ENCODE measurements around the gene CELF1. TPM values are rescaled to one million over a fixed set of nuclear protein-coding genes. Genes with fewer than 3 reads are reported as not detected.
A peak's percentile ranks its signal among the peaks of the same experiment; 100 is the strongest.
"Not testable (repeated sequence)": the region's sequence is repeated elsewhere in the genome, so short reads cannot be mapped to it uniquely, and the experiment has no call there.

Gene CELF1
- total RNA-seq, 2 experiments from 2014 or later: 104 to 111 TPM

GRCh38 chr11:47534704-47535251 lies 18.2 kb downstream of the CELF1 start:
- peaks cover 18% of the 10 kb centered on the region for H3K4me1 Mint-ChIP-seq (ENCODE audit: low read depth)
- no peak overlapping the region for H3K27ac Mint-ChIP-seq

GRCh38 chr11:47533690-47534151 lies 19.2 kb downstream of the CELF1 start:
- H3K36me3 Mint-ChIP-seq (ENCODE audit: low read depth): peaks cover 17% of the 10 kb centered on the region
- peaks cover 10% of the 10 kb centered on the region for H3K4me1 Mint-ChIP-seq (ENCODE audit: low read depth)
- H3K9me3 Mint-ChIP-seq (ENCODE audit: insufficient read depth): no peaks in the 10 kb centered on the region
- H3K27me3 Mint-ChIP-seq (ENCODE audit: low read depth): no peaks in the 10 kb centered on the region
- no peak overlapping the region for H3K27ac Mint-ChIP-seq
- ATAC-seq: no peak
- no peak overlapping the region for H3K4me3 Mint-ChIP-seq
- no peak for DNase-seq
- CTCF ChIA-PET: interaction anchor here (2.2 kb wide), 1 partner anchor 17 kb away, joined by 7 read pairs; no protein-coding TSS in a partner anchor
- POLR2A ChIA-PET: interaction anchor here (0.9 to 1.1 kb wide), 2 partner anchors 8 to 18 kb away, joined by 3 read pairs; no protein-coding TSS in a partner anchor

More at GRCh38 chr11:47534704-47535251, 18.2 kb downstream of the CELF1 start:
- no peak for DNase-seq
- ATAC-seq: no peak
- H3K36me3 Mint-ChIP-seq (ENCODE audit: low read depth): peaks cover 25% of the 10 kb centered on the region
- no peaks in the 10 kb centered on the region for H3K27me3 Mint-ChIP-seq (ENCODE audit: low read depth)
- no peaks in the 10 kb centered on the region for H3K9me3 Mint-ChIP-seq (ENCODE audit: insufficient read depth)
- ChIA-PET POLR2A (interaction anchor here (0.6 to 1.1 kb wide), 2 partner anchors 9 to 238 kb away, joined by 3 to 4 read pairs; no protein-coding TSS in a partner anchor), CTCF (interaction anchor here (1.0 to 2.2 kb wide), 2 partner anchors 10 to 16 kb away, joined by 4 to 7 read pairs; no protein-coding TSS in a partner anchor)
- no peak overlapping the region for H3K4me3 Mint-ChIP-seq

GRCh38 chr11:47532597-47533213 lies 20.2 kb downstream of the CELF1 start:
- H3K27ac Mint-ChIP-seq: no peak overlapping the region
- ChIA-PET POLR2A (interaction anchor here (0.6 kb wide), 1 partner anchor 61 kb away, joined by 3 read pairs; no protein-coding TSS in a partner anchor), CTCF (interaction anchor here (0.6 to 2.2 kb wide), 3 partner anchors 18 to 159 kb away, joined by 3 to 7 read pairs (median 4); no protein-coding TSS in a partner anchor)
- DNase-seq (no peak), ATAC-seq (peak; percentile 58)
- H3K4me3 Mint-ChIP-seq: no peak overlapping the region
- no peaks in the 10 kb centered on the region for H3K27me3 Mint-ChIP-seq (ENCODE audit: low read depth)
- peaks cover 8% of the 10 kb centered on the region for H3K4me1 Mint-ChIP-seq (ENCODE audit: low read depth)
- no peaks in the 10 kb centered on the region for H3K9me3 Mint-ChIP-seq (ENCODE audit: insufficient read depth)
- peaks cover 14% of the 10 kb centered on the region for H3K36me3 Mint-ChIP-seq (ENCODE audit: low read depth)

DNA sequence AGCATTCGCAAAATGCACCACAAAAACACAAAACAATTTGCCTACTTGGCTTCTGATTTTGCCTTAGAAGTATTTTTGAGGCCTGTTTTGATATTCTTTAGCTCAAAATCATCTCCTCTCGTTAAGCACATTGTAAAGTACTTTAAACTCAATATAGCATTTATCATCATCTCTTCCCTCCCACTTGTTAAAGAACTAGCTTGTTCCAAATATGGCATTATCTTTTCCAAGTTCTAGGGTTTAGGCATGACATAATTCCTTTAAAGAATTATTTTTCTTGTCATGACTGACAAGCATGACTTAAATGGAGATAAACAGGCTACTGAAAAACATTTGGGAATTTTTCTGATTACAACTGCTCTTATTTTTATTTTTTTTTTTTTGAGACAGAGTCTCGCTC lies 21.3 kb downstream of the CELF1 start:
- ChIA-PET CTCF (interaction anchor here (1.0 to 1.3 kb wide), 3 partner anchors 19 to 158 kb away, joined by 3 to 4 read pairs (median 4); no protein-coding TSS in a partner anchor), POLR2A (no interaction called here)
- peaks cover 12% of the 10 kb centered on the region for H3K36me3 Mint-ChIP-seq (ENCODE audit: low read depth)
- no peak overlapping the region for H3K27ac Mint-ChIP-seq
- ATAC-seq: no peak
- H3K4me3 Mint-ChIP-seq: no peak overlapping the region
- no peak for DNase-seq
- peaks cover 8% of the 10 kb centered on the region for H3K4me1 Mint-ChIP-seq (ENCODE audit: low read depth)
- H3K27me3 Mint-ChIP-seq (ENCODE audit: low read depth): no peaks in the 10 kb centered on the region
- H3K9me3 Mint-ChIP-seq (ENCODE audit: insufficient read depth): no peaks in the 10 kb centered on the region

DNA sequence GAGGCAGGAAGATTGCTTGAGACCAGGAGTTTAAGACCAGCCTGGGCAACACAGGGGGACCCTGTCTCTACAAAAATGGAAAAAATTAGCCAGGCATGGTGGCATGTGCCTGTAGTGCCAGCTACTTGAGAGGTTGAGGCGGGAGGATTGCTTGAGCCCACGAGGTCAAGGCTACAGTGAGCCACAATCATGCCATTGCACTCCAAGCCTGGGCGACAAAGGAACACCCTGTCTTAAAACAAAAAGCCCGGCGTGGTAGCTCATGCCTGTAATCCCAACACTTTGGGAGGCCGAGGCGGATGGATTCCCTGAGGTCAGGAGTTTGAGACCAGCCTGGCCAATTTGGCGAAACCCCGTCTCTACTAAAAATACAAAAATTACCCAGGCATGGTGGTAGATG lies 22.2 kb downstream of the CELF1 start:
- H3K4me3 Mint-ChIP-seq; H3K27me3 Mint-ChIP-seq (ENCODE audit: low read depth); H3K9me3 Mint-ChIP-seq (ENCODE audit: insufficient read depth); H3K36me3 Mint-ChIP-seq (ENCODE audit: low read depth); ATAC-seq; DNase-seq; POLR2A ChIA-PET; H3K27ac Mint-ChIP-seq: not testable (repeated sequence)
- H3K4me1 Mint-ChIP-seq (ENCODE audit: low read depth): peaks cover 14% of the 10 kb centered on the region
- CTCF ChIA-PET: interaction anchor here (1.0 to 1.5 kb wide), 2 partner anchors 15 to 20 kb away, joined by 3 to 4 read pairs; no protein-coding TSS in a partner anchor

- ChIA-PET CTCF (interaction anchor here (1.5 kb wide), 1 partner anchor 14 kb away, joined by 3 read pairs; no protein-coding TSS in a partner anchor), POLR2A (no interaction called here)
- H3K36me3 Mint-ChIP-seq (ENCODE audit: low read depth): peaks cover 12% of the 10 kb centered on the region
- ATAC-seq: no peak
- H3K27me3 Mint-ChIP-seq (ENCODE audit: low read depth): no peaks in the 10 kb centered on the region
- DNase-seq: no peak
- no peak overlapping the region for H3K27ac Mint-ChIP-seq
- no peaks in the 10 kb centered on the region for H3K9me3 Mint-ChIP-seq (ENCODE audit: insufficient read depth)
- no peak overlapping the region for H3K4me3 Mint-ChIP-seq
- H3K4me1 Mint-ChIP-seq (ENCODE audit: low read depth): peaks cover 20% of the 10 kb centered on the region
These were observed 23.0 kb downstream of the CELF1 start for GRCh38 chr11:47529951-47530350.

- ATAC-seq (no peak), DNase-seq (no peak)
- H3K27me3 Mint-ChIP-seq (ENCODE audit: low read depth): no peaks in the 10 kb centered on the region
- ChIA-PET CTCF (no interaction called here), POLR2A (interaction anchor here (0.6 kb wide), 1 partner anchor 53 kb away, joined by 3 read pairs; no protein-coding TSS in a partner anchor)
- H3K4me3 Mint-ChIP-seq: no peak overlapping the region
- no peak overlapping the region for H3K27ac Mint-ChIP-seq
- H3K36me3 Mint-ChIP-seq (ENCODE audit: low read depth): peaks cover 10% of the 10 kb centered on the region
- H3K4me1 Mint-ChIP-seq (ENCODE audit: low read depth): peaks cover 42% of the 10 kb centered on the region
- no peaks in the 10 kb centered on the region for H3K9me3 Mint-ChIP-seq (ENCODE audit: insufficient read depth)
These were observed 25.7 kb downstream of the CELF1 start for GRCh38 chr11:47527186-47527585.

DNA sequence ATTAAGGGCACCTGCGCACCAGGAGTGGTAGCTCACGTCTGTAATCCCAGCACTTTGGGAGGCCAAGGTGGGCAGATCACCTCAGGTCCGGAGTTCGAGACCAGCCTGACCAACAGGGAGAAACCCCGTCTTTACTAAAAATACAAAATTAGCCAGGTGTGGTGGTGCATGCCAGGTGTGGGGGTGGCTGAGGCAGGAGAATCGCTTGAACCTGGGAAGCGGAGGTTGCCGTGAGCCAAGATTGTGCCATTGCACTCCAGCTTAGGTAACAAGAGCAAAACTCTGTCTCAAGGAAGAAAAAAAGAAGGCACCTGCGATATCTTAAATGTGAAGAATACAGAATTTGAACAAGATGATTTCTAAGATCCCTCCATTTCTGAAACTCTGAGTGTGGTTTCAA lies 26.9 kb downstream of the CELF1 start:
- H3K27ac Mint-ChIP-seq: peak overlapping the region; percentile 60
- not testable (repeated sequence) for H3K9me3 Mint-ChIP-seq (ENCODE audit: insufficient read depth)
- peaks cover 46% of the 10 kb centered on the region for H3K4me1 Mint-ChIP-seq (ENCODE audit: low read depth)

DNA sequence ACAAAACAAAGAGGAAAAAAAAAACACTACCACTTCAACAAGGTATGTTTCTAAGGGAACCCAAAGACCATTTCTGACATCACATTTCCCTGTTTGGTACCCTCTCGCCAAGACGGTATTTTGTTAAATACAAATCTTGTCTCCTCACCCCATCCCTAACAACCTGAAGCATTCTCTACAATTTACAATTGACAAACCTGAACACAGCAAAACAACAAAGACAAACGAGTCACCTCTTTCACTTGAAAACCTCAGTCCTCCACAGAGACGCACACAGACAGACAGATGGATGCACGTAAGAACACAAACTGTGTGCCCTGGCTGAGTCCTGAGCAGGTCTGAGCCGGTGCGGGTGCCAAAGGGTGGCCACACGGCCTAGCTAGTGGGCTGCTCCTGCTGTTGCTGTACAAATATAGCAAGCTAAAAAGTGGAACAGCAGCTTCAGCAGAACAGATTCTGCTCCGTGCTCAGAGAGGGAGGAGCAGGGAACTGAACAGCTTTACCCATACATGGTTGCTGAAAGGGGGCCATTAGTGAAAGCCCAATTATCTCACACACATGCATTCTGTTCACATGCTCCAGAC lies 28.5 kb downstream of the CELF1 start:
- Mint-ChIP-seq H3K9me3 (ENCODE audit: insufficient read depth) (no peaks in the 10 kb centered on the region), H3K4me3 (no peak overlapping the region), H3K4me1 (ENCODE audit: low read depth) (peaks cover 45% of the 10 kb centered on the region), H3K36me3 (ENCODE audit: low read depth) (peaks cover 12% of the 10 kb centered on the region), H3K27ac (peak overlapping the region; percentile 37), H3K27me3 (ENCODE audit: low read depth) (no peaks in the 10 kb centered on the region)
- POLR2A ChIA-PET: interaction anchor here (0.6 to 1.4 kb wide), 2 partner anchors 27 to 79 kb away, joined by 3 to 8 read pairs; no protein-coding TSS in a partner anchor
- CTCF ChIA-PET: interaction anchor here (1.0 to 1.2 kb wide), 4 partner anchors 10 to 22 kb away, joined by 3 to 7 read pairs (median 4); no protein-coding TSS in a partner anchor
- DNase-seq (no peak), ATAC-seq (peak; percentile 62)

More for the DNA sequence above, 26.9 kb downstream of the CELF1 start:
- H3K27me3 Mint-ChIP-seq (ENCODE audit: low read depth); DNase-seq; ATAC-seq; CTCF ChIA-PET; H3K4me3 Mint-ChIP-seq: not testable (repeated sequence)
- H3K36me3 Mint-ChIP-seq (ENCODE audit: low read depth): peaks cover 10% of the 10 kb centered on the region
- POLR2A ChIA-PET: interaction anchor here (1.0 kb wide), 1 partner anchor 8 kb away, joined by 3 read pairs; no protein-coding TSS in a partner anchor

GRCh38 chr11:47523490-47524225 lies 29.3 kb downstream of the CELF1 start:
- Mint-ChIP-seq H3K27ac (peak overlapping the region; percentile 81), H3K9me3 (ENCODE audit: insufficient read depth) (no peaks in the 10 kb centered on the region), H3K4me3 (peak overlapping the region; percentile 26), H3K27me3 (ENCODE audit: low read depth) (no peaks in the 10 kb centered on the region), H3K4me1 (ENCODE audit: low read depth) (peaks cover 50% of the 10 kb centered on the region), H3K36me3 (ENCODE audit: low read depth) (peaks cover 12% of the 10 kb centered on the region)
- CTCF ChIA-PET: interaction anchor here (1.0 to 1.7 kb wide), 4 partner anchors 12 to 41 kb away, joined by 3 to 7 read pairs (median 4); partner anchors contain the start of gene CELF1
- peak; percentile 33 for DNase-seq
- POLR2A ChIA-PET: interaction anchor here (0.9 to 1.4 kb wide), 2 partner anchors 15 to 28 kb away, joined by 3 to 8 read pairs; no protein-coding TSS in a partner anchor
- peak; percentile 65 for ATAC-seq
